Fibroblast of mammary gland (primary cell): ENCODE measurements around the gene C5orf34.

ENCODE experiments used
- DNase-seq: peaks from one replicate; pipeline ENCODE4 v3.0.0-alpha.2; 2010; ENCODE audit warnings: low read depth
- H3K4me3 ChIP-seq: 2 replicates; pipeline ENCODE4 v1.5.1; 2011; ENCODE audit warnings: low read depth, mild to moderate bottlenecking, low read length, moderate library complexity; ENCODE audit not compliant: control insufficient read depth
- TF ChIP-seq, protein P1 (sequence below): conservative IDR thresholded peaks from 2 replicates; pipeline ENCODE4 v1.5.1; 2011; ENCODE audit warnings: low read depth, low read length, inconsistent platforms; ENCODE audit not compliant: control insufficient read depth, insufficient read depth

The C5orf34 gene

DNA sequence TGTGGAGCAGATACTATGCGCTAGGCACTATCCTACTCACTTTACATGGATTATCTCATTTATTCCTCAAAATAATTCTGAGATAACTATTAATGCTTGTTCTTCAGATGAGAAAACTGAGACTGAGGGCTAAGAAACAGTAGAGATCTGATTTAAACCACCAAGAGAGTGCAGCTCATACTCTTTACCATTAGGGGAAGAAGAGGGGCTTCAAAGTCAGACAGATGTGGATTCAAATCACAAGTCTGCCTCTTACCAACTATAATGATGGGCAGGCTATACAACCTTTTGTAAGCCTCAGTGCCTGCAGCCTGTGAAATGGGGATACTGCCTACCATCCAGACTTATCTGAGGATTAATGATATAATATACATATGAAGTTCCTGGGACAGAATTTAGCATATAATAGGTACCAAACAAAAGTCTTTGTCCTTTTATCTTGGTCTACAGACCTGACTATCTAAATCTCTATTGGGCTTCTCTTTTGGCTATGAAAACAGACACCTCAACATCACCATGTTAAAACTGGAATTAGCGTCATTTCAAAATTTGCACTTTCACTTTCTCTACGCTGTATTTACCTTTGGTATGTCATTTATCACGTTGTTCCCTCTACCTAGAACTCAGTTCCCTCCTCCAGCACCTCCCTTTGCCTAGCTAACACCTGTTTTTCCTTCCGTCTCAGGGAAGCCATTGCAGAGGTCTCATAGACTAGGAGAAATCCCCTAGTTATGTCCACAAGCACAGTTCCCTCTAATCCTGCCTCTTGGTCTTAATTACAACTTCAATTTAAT is 17.4 kb downstream of the C5orf34 start:
- no peak for DNase-seq
- no peak overlapping the region for H3K4me3 ChIP-seq
- TF ChIP-seq, protein P1, sequence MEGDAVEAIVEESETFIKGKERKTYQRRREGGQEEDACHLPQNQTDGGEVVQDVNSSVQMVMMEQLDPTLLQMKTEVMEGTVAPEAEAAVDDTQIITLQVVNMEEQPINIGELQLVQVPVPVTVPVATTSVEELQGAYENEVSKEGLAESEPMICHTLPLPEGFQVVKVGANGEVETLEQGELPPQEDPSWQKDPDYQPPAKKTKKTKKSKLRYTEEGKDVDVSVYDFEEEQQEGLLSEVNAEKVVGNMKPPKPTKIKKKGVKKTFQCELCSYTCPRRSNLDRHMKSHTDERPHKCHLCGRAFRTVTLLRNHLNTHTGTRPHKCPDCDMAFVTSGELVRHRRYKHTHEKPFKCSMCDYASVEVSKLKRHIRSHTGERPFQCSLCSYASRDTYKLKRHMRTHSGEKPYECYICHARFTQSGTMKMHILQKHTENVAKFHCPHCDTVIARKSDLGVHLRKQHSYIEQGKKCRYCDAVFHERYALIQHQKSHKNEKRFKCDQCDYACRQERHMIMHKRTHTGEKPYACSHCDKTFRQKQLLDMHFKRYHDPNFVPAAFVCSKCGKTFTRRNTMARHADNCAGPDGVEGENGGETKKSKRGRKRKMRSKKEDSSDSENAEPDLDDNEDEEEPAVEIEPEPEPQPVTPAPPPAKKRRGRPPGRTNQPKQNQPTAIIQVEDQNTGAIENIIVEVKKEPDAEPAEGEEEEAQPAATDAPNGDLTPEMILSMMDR, result no peak

DNA sequence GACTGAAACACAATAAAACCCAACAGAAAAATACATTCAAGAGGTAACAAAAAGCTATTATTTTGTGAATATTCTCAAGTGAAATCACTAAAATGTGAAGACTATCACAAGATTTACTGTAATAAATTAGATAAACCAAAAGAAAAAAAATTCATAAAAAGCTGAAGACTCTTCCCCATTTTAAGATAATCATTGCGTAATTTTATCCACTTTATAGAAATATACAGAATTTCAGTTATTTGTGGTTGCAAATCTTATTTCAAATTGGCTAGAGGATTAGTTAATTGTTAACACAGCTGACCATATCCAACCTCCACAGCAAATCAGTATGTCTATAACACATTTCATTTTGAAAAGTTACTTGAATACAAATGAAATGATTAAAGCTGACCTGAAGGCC is 23.6 kb downstream of the C5orf34 start:
- no peak for DNase-seq
- H3K4me3 ChIP-seq, result no peak overlapping the region
- TF ChIP-seq, protein P1, result no peak

DNA sequence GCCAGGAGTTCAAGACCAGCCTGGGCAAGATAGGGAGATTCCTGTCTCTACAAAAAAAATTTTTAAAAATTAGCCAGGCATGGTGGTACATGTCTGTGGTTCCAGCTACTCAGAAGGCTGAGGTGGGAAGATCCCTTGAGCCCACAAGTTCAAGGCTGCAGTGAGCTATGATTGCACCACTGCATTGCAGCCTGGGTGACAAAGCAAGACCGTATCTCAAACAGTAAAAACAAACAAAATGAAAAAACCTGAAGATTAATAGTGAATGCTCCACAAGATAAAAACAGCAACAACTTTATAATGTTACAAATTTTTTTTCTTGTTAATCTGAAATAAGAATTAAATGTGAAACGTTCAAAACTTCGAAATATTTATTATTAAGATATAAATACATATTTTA is 28.6 kb downstream of the C5orf34 start:
- TF ChIP-seq, protein P1, result no peak
- no peak for DNase-seq
- no peak overlapping the region for H3K4me3 ChIP-seq

DNA sequence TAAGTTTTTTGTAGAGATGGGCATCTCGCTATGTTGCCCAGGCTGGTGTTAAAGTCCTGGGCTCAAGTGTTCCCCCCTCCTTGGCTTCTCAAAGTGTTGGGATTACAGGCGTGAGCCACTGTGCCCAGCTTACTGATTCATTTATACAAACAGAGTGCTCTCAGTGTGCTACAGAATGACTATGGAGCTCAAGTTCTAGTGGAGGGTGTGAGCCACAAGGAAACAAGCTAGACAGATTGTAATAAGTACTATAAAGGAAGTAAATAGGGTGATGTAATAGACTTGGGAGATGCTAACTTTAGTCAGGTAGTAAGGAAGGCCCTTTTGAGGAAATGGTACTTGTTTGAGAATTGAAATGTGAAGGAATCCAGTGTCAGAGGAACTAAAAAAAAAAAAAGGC is 29.5 kb downstream of the C5orf34 start:
- H3K4me3 ChIP-seq, result no peak overlapping the region
- TF ChIP-seq, protein P1, result no peak
- no peak for DNase-seq

DNA sequence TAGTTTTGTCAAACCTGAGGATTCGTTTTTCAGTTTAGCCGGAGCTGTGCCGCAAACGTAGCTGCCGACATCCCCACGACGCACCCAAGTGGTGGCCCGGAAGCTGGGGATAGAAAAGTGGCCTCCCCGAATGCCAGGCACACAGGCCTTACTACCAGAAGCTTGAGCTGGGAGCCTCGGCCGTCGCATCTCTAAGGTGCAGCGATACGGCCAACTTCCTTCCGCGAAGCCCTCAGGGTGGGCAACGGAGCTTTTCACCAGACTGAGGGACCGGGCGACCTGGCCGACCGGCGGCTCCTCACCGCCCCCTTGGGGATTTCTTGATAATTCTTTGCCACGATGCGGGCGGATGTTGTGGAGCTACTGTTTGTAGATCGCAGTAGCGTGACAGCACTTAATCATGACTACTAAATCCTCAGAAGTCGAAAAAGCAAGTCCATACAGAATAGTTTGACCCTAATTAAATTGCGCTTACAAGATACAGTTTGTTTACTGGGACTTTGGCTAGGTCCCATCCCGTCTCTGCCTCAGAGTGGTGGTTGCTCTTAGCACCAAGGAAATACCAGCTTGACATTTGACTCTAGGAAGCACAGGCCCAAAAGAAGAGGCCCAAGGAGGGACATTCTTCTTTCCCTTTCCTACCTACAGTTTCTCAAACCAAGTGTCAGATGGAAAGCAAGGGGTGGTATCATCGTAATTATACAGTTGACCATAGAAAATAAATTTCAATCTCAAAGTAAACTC is 30.7 kb downstream of the C5orf34 start:
- TF ChIP-seq, protein P1, result peak; percentile 50
- DNase-seq, result peak; percentile 80
- H3K4me3 ChIP-seq, result peak overlapping the region; percentile 80

DNA sequence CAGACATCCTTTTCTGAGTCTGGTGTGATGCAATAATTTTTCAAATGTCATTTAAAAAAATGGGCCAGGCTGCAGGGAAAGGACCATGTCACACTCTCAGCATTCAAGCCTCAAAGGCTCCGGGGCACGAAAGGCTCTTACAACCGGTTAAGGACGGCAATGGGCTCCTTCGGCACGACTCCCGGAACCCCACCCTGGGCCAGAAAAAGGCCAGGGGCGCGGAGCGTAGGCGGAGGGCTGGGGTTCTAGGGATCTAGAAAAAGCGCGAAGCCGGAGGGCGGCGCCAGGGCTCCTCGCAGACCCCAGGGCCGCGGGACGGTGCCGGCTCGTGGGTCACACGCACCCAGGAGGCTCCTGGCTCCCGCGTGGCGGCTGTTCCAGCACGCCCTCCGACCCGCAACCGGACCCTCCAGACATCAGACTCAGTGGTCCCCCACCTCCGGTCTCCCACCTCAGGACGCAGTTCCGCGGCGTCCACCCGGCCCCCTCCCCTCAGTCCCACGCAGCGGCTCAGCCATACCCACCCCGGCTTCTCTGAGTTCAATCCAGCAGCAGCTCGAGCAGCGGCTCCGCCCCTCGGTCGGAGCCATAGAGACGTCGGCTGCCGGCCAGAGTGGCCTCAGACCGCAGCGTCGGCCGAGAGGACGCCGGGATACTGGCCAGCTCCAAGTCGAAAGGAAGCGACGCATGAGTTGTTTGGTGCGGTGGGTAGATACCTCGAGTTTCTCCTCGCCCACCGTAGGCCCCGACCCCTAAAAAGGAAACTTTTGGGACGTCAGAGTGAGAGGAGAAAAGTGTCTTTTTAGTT is 31.4 kb downstream of the C5orf34 start, which contains the start of gene TMEM267:
TMEM267 (minus strand) TSS at position 568 of the 808 bp plus-strand sequence. CDS start 29,896 bp downstream, outside the sequence.
- TF ChIP-seq, protein P1, result no peak

More for the DNA sequence above, 31.4 kb downstream of the C5orf34 start, which contains the start of gene TMEM267:
- peak; percentile 90 for DNase-seq
- H3K4me3 ChIP-seq, result peak within 1 kb of the TSS; percentile 80
